GM15510 (cell line): ENCODE results near the gene SEPTIN3.

ENCODE experiments used
- POLR2A ChIP-seq: IDR thresholded peaks from 3 replicates; pipeline ENCODE4 v1.6.1; 2011; ENCODE audit warnings: borderline replicate concordance; ENCODE audit not compliant: insufficient read length; ENCODE audit errors: extremely low read depth

The SEPTIN3 gene

DNA sequence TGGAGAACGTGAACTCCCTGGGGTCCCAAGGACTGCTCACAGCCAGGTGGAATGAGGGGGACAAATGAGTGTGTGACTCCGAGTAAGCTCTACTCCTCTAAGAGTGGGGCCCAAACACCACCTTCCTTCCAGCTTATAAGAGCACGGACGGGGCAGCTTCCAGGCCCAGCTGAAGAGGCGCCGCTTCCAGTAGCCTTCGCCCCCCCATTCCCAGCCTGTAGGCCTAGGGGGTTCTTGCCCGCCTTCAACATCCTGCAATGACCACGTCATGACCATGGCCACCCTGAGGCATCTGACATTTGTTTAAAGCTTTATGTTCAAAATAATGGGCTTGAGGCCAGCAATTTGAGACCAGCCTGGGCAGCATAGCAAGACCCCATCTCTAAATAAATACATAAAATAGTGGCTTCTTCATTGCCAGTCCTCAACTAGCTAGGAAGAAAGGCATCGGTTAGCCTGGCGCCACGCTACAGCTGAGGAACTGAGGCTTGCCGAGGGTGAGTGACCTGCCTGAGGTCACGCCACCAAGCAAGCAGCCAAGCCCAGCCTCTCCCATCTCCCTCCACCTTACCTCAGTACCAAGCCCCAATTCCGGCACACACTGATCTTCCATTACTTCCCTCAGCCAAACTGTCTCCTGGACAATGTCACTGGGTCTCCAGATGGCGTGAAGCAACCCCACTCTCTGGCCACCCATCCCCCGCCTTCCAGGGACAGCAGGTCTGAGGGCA lies 34.8 kb upstream of the SEPTIN3 start:
- TF ChIP-seq POLR2A, result peak; percentile 12

DNA sequence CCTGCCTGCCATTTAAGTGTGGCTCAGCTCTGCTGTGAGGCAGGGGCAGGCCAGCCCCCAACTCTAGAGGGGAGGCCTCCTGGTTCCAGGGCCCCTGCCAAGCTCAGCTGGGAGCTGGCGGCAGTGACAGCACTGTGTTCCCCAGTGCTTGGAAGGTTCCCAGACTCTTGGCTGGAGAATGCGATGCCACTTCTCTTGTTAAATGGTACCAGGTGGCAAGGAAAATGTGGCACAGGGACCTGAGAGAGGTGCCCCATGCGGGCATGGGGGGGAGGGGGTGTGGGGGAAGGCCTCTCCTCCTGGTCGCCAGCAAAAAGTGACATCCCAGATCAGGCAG lies 34.3 kb upstream of the SEPTIN3 start:
- no peak for TF ChIP-seq POLR2A

DNA sequence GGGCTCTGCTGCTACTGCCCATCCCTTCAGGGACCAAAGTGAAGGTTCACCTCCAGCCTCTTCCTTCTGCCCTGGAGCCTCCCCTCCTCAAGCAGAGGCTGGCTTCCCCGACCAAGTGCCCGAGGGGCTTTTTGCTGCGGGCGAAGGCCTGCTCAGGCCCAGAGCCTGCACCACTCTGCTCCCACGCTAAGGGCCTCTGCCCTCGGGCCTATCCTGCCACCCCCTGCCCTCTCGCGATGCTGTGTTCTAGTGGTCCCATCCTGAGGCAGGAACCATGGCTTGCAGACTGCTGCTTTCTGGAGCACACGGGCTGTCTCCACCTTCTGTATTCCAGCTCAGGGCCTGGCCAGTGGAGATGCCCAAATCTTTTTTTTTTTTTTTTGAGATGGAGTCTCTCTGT lies 33.7 kb upstream of the SEPTIN3 start:
- TF ChIP-seq POLR2A, result peak; percentile 14

DNA sequence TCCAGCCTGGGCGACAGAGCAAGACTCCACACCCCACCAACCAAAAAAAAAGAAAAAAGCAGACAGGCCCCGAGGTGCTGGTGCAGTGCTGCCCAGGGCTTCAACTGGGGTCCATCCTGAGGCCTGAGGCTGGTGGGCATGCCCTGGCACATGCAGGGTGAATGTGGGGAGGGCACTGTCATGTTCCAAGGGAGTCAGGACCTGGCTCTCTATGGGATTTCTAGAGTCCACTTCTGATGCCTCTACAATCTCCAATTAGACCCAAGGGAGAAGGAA lies 32.4 kb upstream of the SEPTIN3 start:
- TF ChIP-seq POLR2A, result no peak

DNA sequence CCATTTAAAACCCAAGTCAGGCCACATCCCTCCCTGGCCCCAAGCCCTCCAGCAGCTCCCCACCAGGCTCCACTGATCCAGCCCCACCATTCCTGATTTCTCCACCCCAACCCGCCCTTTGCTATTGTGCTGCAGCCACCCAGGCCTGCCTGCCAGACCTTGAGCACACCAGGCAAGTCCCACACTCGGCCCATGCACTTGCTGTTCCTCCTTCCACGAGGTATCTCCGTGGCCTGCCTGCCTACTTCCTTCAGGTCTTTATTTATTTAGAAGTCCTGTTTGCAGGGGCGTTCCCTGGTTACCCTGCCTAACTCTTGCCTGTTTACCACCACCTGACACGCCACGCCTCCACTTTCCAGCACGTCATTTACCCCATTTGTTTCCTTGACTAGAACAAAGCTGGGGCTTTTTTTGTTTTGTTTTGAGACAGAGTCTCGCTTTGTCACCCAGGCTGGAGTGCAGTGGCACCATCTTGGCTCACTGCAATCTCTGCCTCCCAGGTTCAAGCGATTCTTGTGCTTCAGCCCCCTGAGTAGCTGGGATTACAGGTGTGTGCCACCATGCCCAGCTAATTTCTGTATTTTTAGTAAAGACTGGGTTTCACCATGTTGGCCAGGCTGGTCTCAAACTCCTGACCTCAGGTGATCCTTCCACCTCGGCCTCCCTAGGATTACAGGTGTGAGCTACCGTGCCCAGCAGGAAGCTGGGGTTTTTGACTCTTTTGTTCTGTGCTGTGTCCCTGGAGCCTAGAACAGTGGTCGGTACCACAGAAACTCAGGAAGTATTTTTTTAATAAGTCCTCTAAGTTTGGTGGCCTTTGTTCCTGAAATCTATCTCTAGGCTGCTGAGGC lies 29.0 kb upstream of the SEPTIN3 start:
- TF ChIP-seq POLR2A, result peak; percentile 82

DNA sequence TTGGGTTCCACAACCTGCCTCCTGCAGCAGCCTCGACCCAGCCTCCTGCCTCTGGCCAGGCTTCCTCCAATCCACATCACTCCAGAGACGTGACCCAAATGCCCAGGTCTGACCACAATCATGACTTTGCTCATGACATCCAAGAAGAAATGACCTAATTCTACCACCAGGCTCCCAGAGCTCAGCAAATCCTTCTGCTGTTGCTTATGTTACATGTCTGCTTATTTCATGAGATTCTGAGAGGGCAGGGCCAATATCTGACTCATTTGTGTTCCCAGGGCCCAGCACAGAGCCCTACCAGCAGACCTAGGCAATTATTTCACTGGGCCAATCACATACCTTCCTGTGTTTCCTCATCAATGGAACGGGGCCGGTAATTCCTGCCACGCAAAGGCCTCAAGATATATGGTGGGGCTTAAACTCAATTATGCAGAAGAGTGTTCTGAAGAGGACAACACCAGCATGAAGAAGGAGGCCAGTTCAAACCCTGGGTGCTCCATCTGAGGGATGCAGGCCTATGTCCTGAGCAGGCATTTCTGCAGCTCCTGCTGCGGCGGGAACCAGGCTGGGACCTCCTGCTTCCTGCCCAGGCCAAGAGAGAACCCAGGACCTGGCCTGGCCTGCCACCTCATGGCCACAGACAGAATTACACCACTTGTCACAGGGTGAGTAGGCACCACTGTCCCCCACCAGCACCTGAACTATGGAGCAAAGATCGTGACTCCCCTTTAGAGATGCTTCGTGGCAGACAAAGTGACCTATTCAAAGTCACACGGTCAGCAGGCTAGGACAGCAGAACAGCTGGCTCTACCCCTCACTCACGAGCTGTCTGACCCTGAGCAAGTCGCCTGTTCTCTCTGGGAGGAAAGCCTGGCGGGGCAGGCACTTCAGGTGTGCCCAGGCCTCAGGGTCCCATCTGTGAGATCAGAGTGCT lies 28.1 kb upstream of the SEPTIN3 start:
- no peak for TF ChIP-seq POLR2A

DNA sequence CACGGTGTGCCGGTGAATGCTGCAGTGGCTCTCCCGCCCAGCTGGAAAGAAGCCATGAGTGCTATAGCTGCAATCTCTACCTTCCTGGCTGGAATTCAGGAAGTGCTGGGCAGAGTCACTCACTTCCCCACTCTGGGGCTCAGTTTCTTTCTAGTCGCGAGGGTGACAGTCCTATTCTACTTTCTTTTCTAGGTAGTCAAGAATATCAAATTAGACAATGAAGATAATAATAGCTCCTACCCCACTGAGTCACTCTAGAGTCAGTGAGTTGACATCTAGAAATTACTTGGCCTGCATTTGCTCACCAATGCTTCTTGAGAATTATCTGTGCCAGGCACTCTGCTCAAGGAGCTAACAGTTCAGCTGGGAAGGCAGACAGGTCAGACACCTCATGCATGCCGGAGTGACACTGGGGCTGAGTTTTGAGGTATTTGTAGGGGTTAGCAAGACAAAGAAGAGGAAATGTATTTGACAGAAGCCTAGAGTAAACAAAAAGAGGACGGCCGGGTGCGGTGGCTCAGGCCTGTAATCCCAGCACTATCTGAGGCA lies 25.5 kb upstream of the SEPTIN3 start:
- no peak for TF ChIP-seq POLR2A

DNA sequence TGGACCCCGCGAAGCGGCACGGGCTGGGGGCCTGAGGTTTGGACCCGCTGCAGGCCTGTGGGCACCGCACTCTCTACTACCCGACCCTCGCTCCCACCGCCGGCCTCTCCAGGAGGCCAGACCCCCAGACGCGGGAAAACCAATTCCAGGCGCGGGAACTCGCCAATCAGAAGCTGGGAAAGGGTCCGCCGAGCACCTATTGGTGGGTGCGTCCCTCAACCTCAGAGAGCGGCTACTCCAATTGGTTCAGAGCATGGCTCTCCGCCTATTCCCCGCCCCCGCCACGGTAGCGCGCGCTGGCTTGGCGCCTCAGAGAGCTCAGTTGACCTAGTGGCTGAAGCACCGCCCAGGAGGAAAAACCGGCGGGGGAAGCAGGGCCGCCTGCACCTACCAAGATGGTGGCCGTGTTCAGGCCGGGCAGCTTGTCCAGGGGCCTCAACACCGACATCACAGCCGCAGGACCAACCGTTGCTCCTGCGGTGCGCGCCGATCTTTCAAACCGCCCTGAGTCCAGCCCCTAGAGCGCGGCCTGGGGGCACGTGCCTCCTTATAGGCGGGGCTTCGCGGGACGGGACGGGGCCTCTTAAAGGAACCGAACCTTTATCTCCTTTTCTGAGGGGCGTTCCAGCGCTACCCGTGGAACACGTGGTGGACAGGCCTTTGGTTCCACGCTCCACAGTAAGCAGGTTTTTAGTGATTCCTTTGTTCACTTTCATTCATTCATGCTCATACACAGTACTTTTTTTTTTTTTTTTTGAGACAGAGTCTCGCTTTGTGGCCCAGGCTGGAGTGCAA lies 22.4 kb upstream of the SEPTIN3 start, which contains the start of gene CENPM:
Gene CENPM, minus strand, starts transcription at position 524 of the 795 bp plus-strand sequence. Its CDS starts 76 bp downstream, at position 448.
- TF ChIP-seq POLR2A, result peak; percentile 77

DNA sequence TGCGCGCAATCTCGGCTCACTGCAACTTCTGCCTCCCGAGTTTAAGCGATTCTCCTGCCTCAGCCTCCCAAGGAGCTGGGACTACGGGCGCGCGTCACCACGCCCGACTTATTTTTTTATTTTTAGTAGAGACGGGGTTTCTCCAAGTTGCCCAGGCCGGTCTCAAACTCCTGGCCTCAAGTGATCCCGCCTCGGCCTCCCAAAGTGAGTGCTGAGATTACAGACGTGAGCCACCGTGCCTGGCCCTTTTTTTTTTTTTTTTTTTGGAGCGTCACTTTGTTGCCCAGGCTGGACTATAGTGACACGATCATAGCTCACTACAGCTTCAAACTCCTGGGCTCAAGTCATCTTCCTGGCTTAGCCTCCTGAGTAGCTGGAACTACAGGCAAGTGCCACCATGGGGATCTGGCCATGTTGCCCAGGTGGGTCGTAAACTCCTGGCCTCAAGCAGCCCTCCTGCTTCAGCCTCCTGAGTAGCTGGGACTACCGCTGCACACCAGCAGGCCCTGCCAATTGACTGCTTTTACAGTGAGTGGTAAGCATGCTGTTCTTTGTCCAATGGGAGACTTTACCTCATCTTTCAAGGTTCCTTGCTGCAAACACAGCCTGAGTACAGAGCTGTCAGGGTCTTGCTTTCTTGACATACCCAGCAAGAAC lies 21.7 kb upstream of the SEPTIN3 start:
- no peak for TF ChIP-seq POLR2A

DNA sequence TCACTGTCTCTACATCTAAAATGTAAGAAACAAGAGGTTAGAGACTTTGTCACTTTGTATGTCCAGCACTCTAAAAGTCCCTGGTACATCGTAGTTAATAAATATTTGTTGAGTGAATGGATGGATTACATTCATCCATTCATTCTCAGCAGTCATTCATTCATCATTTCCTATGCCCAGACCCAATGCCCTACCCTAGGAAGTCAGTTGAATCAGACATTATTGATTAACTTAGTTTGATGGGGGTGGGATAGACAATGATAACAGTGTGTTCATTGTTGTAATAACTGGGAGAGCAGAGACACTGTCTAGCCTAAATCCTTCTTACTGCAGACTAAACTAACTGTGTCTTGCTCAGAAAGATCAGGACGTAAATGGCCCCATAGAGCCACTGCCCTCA lies 21.1 kb upstream of the SEPTIN3 start:
- no peak for TF ChIP-seq POLR2A

DNA sequence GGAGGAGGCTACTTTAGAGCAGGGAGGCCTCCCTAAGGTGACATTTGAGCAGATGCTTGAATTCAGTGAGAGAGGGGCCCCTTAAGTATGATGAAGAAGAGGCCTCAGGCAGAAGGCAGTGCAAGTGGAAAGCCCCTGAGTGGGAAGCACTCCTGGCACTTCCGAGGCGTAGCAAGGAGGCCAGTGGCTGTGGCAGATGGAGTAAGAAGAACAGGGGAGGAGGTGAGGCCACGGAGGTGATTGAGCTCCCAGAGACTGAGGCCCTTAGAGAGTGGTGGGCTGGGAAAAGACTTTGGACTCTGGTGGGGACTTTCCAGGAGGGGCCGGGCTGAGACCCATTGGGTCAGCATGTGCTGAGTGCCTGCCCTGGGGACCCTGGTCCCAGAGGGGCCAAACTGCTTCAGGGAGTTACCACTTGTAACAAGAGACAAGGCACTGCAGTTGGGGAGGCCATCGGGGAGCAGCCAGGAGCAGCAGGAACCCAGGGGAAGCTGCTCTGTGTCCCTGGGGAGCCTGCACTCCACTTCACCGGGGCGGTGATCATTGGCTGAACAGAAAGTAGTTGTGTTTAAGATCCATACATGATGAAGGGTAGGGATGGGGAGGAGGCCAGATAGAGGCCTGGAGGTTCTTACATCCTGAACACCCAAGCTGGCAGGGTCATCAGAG lies 19.8 kb upstream of the SEPTIN3 start:
- TF ChIP-seq POLR2A, result peak; percentile 28

DNA sequence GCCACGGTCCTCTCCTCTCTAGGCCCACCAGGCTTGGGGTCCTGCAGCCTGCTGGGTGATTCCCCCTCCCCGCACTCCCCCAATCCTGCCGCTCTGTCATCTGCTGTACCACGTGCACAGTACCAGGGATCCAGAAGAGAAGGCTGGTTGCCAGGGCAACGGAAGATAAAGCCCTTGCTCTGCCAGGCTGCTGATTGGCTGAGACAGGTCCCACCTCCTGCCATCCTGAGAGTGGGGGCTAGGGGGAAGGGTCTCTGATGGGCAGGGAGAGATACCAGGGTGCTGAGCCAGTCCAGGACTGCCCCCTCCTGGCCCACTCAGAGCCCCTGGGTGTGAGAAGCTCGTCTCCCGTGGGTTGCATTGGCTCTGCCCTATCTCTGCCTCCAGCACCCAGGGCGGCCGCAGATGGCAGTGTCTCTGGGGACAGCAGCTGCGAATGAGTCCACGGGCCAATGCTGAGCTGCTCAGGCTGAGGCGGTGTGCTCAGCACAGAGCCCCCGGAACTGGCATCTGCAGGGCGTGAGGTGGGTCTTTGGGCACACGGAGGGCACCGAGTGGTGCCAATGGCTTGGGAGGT lies 17.3 kb upstream of the SEPTIN3 start, which contains the start of gene SMIM45:
Gene SMIM45, plus strand, starts transcription at position 253 of the 577 bp plus-strand sequence.
- TF ChIP-seq POLR2A, result no peak
